Tibial nerve (tissue), 4 donors: ENCODE measurements around the gene SMIM31. TPM values are rescaled to one million over a fixed set of nuclear protein-coding genes. Genes with fewer than 3 reads are reported as not detected.

Source experiments
- DNase-seq, 2 donors: peaks; one replicate each; pipeline ENCODE4 v3.0.0-alpha.2; 2019; ENCODE audit warnings: low spot score in 2 of 2
- H3K27ac ChIP-seq, 4 donors: fragments of 200-600 bp; sonication (generic) in 3 of 4; one replicate each; pipeline ENCODE4 v1.5.1; 2017 to 2019; ENCODE audit warnings: mild to moderate bottlenecking in 1 of 4
- H3K27me3 ChIP-seq, 2 donors: fragments of 200-600 bp; sonication (generic) in 1 of 2; one replicate each; pipeline versions ENCODE4 v1.5.1 to v1.6.0; 2017 to 2019
- H3K36me3 ChIP-seq, 3 donors: fragments of 200-600 bp; sonication (generic); one replicate each; pipeline ENCODE4 v1.5.1; 2018 to 2019
- H3K4me1 ChIP-seq, 4 donors: fragments of 200-600 bp; sonication (generic) in 3 of 4; one replicate each; pipeline ENCODE4 v1.5.1; 2017 to 2019
- H3K4me3 ChIP-seq, 4 donors: fragments of 200-600 bp; sonication (generic) in 3 of 4; one replicate each; pipeline ENCODE4 v1.5.1; 2017 to 2019; ENCODE audit warnings: mild to moderate bottlenecking in 1 of 4, moderate library complexity in 1 of 4
- H3K9me3 ChIP-seq, 4 donors: fragments of 200-600 bp; sonication (generic) in 3 of 4; one replicate each; pipeline ENCODE4 v1.5.1; 2017 to 2019
- EP300 ChIP-seq, 2 donors: sonication (generic); formaldehyde crosslinking; IDR thresholded peaks; one replicate each; pipeline ENCODE4 v1.6.1; 2017; ENCODE audit warnings: antibody characterized with exemption in 2 of 2, mild to moderate bottlenecking in 1 of 2
- POLR2A ChIP-seq, 2 donors: fragments of 450-650 bp; IDR thresholded peaks; one replicate each; pipeline ENCODE4 v1.6.1; 2017; ENCODE audit warnings: antibody characterized with exemption in 2 of 2, mild to moderate bottlenecking in 2 of 2, moderate library complexity in 2 of 2
- WGBS, 2 donors: methylation state at CpG; one replicate each; pipeline ENCODE4 v1.1.5; 2018; 5-methylcytosine and 5-hydroxymethylcytosine counted together
- total RNA-seq, 4 donors: library from RNA; depleted of rRNA; stranded (reverse); fragments of >200 nt; gene quantifications; one replicate each; pipeline ENCODE4 v1.1.0, GENCODE V29; 2016
- TF ChIP-seq, protein P1 (sequence below), 5 experiments: fragments of 200-600 bp in 3 of 5; fragments of 450-650 bp in 2 of 5; sonication (generic) in 3 of 5; IDR thresholded peaks; one replicate each; pipeline ENCODE4 v1.5.1; 2016 to 2019; ENCODE audit warnings: antibody characterized with exemption in 5 of 5, mild to moderate bottlenecking in 3 of 5, moderate library complexity in 2 of 5

The SMIM31 gene
- total RNA-seq, 4 donors from 2014 or later: not detected

GRCh38 chr4:164730705-164731393, 23.1 kb upstream of the SMIM31 start:
- H3K4me3 ChIP-seq: no peak overlapping the region
- TF ChIP-seq POLR2A (IDR thresholded peaks at IDR 0.05) (no peak), EP300 (IDR thresholded peaks at IDR 0.05) (no peak)
- TF ChIP-seq, protein P1, sequence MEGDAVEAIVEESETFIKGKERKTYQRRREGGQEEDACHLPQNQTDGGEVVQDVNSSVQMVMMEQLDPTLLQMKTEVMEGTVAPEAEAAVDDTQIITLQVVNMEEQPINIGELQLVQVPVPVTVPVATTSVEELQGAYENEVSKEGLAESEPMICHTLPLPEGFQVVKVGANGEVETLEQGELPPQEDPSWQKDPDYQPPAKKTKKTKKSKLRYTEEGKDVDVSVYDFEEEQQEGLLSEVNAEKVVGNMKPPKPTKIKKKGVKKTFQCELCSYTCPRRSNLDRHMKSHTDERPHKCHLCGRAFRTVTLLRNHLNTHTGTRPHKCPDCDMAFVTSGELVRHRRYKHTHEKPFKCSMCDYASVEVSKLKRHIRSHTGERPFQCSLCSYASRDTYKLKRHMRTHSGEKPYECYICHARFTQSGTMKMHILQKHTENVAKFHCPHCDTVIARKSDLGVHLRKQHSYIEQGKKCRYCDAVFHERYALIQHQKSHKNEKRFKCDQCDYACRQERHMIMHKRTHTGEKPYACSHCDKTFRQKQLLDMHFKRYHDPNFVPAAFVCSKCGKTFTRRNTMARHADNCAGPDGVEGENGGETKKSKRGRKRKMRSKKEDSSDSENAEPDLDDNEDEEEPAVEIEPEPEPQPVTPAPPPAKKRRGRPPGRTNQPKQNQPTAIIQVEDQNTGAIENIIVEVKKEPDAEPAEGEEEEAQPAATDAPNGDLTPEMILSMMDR (IDR thresholded peaks at IDR 0.05): no peak
- H3K27me3 ChIP-seq: no peaks in the 10 kb centered on the region
- no peaks in the 10 kb centered on the region for H3K36me3 ChIP-seq
- no peaks in the 10 kb centered on the region for H3K4me1 ChIP-seq
- DNase-seq: no peak
- H3K27ac ChIP-seq: no peak overlapping the region
- WGBS, 2 donors: 43 to 48% methylated on average over 4 of the region's 4 CpGs
- no peaks in the 10 kb centered on the region for H3K9me3 ChIP-seq

DNA sequence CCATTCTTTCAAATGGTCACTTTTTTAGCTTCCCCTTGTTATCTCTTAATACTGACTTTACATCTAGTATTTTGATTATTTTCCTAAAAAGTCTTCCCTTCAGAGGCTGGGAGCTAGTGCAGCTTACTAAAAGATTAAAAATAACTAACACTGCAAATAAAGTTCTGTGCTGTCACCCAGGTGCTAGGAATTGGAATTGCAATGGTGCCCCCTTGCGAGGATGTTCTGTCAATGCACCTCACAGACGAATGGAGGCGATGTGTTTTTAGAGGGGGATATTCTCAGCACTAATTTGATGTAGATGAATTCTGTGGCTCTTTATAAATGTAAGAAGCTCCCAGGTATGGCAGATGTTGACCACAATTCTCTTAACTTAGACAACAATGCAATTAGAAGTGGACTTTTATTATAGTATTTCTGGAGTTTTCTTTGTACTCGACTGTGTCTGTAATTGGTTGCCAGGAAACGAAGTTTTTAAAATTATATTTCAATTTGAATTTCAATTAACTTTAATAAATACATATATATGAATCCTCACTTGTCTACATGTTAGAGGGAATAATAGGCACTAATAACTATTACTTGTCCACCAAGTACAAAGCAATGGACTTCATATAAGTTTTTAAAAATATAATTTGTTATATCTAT, 22.0 kb upstream of the SMIM31 start:
- Histone ChIP-seq H3K27me3 (no peaks in the 10 kb centered on the region), H3K9me3 (no peaks in the 10 kb centered on the region), H3K4me3 (no peak overlapping the region), H3K27ac (no peak overlapping the region), H3K36me3 (no peaks in the 10 kb centered on the region), H3K4me1 (no peaks in the 10 kb centered on the region)
- TF ChIP-seq POLR2A (IDR thresholded peaks at IDR 0.05): no peak
- TF ChIP-seq, protein P1 (IDR thresholded peaks at IDR 0.05): peak; percentile 58 to 83 (median 67)
- 28 to 29% methylated on average over 5 of the region's 5 CpGs for WGBS, 2 donors
- DNase-seq: peak in 1 of 2 donors; percentile 27

DNA sequence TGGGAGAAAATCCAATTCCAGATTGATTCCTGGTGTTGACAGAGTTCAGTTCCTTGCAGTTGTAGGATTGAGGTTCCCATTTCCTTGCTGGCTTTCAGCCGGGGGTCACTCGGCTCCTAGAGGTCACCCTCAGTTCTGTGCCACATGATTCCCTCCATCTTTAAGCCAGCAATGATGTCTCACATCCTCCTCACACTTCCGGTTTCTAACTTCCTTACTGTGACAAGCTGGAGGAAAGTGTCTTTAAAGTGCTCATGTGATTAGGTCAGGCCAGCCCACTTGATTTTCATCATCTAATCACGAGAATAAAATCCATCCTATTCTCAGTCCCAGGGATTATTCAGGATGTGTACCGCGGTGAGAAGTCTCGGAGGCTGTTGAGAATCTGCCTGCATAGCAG, 19.4 kb upstream of the SMIM31 start:
- TF ChIP-seq POLR2A (IDR thresholded peaks at IDR 0.05) (no peak), EP300 (IDR thresholded peaks at IDR 0.05) (no peak)
- TF ChIP-seq, protein P1 (IDR thresholded peaks at IDR 0.05): no peak
- 54 to 70% methylated on average over 7 of the region's 7 CpGs for WGBS, 2 donors
- Histone ChIP-seq H3K27me3 (no peaks in the 10 kb centered on the region), H3K4me3 (no peak overlapping the region), H3K9me3 (no peaks in the 10 kb centered on the region), H3K27ac (no peak overlapping the region), H3K4me1 (no peaks in the 10 kb centered on the region), H3K36me3 (no peaks in the 10 kb centered on the region)
- DNase-seq: no peak

DNA sequence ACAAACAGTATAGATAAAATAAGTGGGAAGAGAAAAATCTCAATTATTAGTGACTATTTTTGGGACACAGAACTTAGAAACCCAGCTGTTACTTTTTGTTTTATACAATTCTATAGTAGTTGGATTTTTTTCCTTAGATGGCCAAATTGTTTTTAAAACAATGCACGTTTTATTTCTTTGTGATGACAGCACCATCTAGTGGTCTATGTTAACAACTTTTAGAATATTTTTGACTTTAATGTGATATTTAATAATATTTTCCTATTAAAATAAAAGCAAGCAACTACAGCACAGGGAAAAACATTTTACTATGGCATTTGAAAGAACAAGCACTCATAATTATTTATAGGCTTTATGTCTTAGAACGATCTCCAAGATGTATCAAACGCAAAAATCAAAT, 5.6 kb upstream of the SMIM31 start:
- Histone ChIP-seq H3K36me3 (no peaks in the 10 kb centered on the region), H3K4me3 (no peak overlapping the region), H3K9me3 (peaks cover 0 to 13% (median 0%) of the 10 kb centered on the region in 4 donors), H3K4me1 (no peaks in the 10 kb centered on the region), H3K27ac (no peak overlapping the region), H3K27me3 (no peaks in the 10 kb centered on the region)
- DNase-seq: no peak
- TF ChIP-seq, protein P1 (IDR thresholded peaks at IDR 0.05): peak; percentile 8 to 35 (median 23)
- TF ChIP-seq EP300 (IDR thresholded peaks at IDR 0.05) (no peak), POLR2A (IDR thresholded peaks at IDR 0.05) (no peak)
- WGBS, 2 donors: 48 to 57% methylated on average over 3 of the region's 3 CpGs

- H3K36me3 ChIP-seq: no peaks in the 10 kb centered on the region
- H3K9me3 ChIP-seq: peaks cover 0 to 13% (median 0%) of the 10 kb centered on the region in 4 donors
- WGBS, 2 donors: 88 to 100% methylated on average over 1 of the region's 1 CpG
- H3K27me3 ChIP-seq: no peaks in the 10 kb centered on the region
- no peak overlapping the region for H3K27ac ChIP-seq
- no peak overlapping the region for H3K4me3 ChIP-seq
- no peaks in the 10 kb centered on the region for H3K4me1 ChIP-seq
- DNase-seq: no peak
- TF ChIP-seq, protein P1 (IDR thresholded peaks at IDR 0.05): no peak
- TF ChIP-seq POLR2A (IDR thresholded peaks at IDR 0.05) (no peak), EP300 (IDR thresholded peaks at IDR 0.05) (no peak)
Observed at GRCh38 chr4:164755432-164755831, 1.5 kb downstream of the SMIM31 start.
